ENCODE results near the gene TMEM45B.
A peak's percentile ranks its signal among the peaks of the same experiment; 100 is the strongest.
"Not testable (repeated sequence)": the region's sequence is repeated elsewhere in the genome, so short reads cannot be mapped to it uniquely, and the experiment has no call there.

TMEM45B gene

DNA sequence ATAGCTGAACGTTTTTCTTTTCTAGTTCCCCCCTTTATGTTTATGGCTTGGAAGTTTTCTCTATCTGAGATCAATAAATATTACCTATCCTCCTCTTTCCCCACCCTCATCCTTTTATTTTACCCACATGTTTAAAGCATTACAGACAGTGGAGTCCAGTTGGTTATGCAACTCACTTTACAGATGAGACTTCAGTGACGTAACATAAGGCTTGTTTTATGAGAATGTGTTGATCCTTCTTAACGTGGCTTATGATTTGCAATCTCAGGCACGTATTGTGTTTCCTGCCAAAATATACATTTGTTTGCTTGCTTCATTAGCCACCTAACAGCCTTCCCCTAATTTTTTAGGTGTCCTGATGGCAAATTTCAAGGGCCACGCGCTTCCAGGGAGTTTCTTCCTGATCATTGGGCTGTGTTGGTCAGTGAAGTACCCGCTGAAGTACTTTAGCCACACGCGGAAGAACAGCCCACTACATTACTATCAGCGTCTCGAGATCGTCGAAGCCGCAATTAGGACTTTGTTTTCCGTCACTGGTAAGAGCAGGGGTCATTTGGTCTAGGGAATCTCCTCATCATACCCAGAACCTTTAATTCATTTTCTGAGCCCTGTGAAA lies 36.6 kb downstream of the TMEM45B start:
- DNase-seq, result no peak

DNA sequence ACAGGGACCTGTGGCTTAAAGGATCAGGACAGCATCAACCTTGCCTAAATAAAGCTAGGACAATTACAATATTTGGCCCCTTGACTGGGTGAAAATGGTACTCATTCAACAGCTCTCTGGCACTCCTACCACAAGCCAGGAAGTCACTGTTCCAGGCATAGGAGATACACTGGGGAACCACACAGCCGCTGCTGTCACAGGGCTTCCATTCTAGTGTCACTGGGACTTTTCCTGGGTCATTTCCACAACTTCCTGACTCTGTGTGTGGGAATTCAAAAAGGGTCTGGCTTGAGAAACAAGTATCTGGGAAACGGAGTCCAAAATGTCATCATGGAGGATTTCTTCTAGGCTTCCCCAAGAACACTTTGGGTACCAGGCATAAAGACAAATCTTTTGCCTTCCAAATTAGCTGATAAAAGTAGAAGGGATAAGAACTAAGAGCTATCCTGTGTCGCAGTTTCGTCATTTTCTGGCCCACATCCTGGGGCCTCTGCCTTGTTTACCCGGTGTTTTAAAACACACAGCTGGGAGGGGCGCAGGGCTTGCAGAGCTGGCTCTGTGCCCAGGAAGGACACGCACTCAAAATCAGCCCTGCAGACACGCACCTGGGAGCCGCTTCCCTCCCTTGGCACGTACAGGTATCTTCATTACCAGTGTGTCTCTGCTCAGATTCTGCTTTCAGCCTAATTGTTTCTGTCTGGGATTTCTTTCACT lies 38.0 kb downstream of the TMEM45B start:
- DNase-seq, result no peak

DNA sequence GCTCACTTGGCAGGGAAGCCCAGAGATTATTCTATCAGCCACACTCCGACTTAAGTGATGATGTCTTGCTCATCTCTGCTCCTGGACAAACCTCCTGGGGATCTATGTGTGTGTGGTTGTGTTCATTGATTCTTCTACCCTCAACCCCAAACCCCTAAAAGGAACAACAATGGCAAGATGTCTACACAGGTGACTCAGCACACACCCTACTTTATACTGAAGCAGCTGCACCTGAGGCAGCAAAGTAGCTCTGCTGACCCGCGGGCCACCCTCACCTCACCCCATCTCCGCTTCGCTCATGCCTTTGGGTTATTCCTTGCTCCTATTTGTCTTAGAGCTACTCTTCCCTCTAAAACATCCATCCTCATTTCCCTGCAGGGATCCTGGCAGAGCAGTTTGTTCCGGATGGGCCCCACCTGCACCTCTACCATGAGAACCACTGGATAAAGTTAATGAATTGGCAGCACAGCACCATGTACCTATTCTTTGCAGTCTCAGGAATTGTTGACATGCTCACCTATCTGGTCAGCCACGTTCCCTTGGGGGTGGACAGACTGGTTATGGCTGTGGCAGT lies 38.7 kb downstream of the TMEM45B start:
- no peak for DNase-seq

DNA sequence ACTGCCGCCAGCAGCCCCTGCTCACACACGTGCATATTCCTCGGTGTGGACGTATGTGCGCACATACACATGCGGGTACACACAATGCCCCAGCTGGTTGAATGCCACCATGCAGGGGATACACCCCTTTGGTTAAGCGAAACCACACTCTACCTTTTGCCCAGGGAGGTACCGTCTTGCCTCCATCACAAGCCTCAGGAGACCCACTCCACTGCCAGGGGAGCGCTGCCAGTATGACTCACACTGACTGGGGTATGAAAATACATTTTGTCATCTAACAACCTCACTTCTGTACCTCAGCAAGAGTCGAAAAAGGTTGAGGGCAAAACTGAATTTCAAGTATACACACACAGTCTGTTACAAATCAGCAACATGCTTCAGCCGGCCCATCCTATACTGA lies 39.4 kb downstream of the TMEM45B start:
- no peak for DNase-seq

DNA sequence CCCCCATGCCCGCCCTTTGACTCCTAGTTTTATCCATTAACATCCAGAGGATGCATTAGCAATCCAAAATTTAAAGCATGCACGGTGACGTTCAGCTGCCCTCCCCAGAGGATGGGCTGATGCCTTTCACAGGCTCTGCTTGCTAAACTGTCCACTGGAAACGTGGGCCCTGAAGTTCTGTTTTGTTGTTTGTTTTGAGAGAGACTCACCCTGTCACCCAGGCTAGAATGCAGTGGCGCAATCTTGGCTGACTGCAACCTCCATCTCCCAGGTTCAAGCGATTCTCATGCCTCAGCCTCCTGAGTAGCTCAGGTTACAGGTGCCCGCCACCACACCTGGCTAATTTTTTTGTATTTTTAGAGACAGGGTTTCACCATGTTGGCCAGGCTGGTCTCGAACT lies 40.4 kb downstream of the TMEM45B start:
- no peak for DNase-seq

DNA sequence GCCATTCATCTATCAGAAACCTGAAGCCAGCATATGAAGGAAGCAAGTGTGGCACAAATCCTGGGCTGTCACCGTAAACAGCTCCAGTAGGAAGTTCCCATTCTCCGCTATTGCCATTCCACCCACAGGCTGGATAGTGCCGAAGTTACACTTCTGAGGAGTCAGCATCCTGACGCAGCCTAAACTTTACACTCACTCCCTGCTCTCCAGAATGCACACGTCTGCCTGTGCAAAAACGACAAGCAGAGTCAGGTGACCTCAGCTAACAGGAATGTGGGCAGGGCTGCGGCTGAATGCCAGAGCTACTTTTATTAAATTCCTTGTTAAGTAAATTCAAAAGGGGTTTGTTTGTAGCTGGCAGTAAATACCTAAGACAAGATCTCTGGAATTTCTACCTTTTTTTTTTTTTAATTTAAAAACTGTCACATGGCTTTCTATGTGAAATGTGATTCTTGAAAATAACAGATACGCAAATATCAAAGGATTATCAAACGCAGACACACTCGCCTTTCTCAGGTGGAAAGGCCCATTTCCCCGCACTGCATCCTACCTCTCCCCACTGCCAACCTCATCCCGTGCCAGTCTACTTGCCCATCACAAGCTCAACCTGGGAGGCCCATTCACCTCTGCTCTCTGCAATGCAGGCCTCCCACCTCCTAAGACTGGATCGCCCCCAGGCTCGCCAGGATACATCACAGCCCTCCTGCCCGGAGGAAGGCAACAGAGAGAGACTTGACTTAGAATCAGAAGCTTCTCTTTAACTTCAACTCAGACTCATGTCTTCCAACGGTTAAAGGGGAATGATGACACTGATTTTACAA lies 46.3 kb downstream of the TMEM45B start:
- peak; percentile 42 for DNase-seq

DNA sequence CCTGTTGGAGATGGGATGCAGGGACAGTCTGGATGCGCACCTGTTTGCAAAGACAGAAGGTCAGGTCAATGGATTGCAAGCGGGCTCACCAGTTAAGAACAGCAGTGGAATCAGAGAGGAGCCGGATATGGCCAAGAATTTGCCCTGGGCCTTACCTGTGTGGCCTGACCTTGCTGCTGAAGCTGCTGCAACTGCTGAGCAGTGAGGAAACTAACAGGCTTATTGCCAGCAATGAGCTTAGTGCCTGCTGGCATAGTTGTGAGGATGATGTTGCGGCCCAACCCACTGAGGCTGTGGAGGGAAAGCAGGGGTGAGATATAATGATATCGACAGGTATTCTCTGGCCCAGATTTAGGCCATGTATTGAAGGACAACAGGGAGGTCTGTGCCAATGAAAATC lies 49.2 kb downstream of the TMEM45B start:
- no peak for DNase-seq

GRCh38 chr11:129865701-129866100 lies 50.1 kb downstream of the TMEM45B start:
- DNase-seq, result no peak

DNA sequence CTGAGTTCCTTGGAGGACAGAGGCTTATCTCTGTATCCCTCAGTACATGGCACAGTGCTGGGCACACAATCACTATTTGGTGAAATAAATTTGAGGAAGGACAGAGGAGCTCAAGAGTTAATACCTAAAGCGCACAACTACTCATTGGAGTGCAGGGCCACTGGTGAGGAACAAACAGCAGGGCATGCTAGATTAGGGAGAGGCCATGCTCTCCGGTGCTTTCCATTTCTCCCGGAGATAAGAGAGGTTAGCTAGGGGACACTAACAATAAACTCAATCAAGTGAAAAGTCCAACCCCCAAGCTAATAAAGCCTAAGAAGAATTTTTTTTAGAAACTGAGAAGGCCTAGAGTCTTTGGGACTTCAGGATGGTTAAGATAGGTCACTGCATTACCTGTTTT lies 50.7 kb downstream of the TMEM45B start:
- no peak for DNase-seq

- DNase-seq, result not testable (repeated sequence)
Measured at GRCh38 chr11:129868626-129869025, 53.0 kb downstream of the TMEM45B start.

- no peak for DNase-seq
Measured at GRCh38 chr11:129871914-129872313, 56.3 kb downstream of the TMEM45B start.

DNA sequence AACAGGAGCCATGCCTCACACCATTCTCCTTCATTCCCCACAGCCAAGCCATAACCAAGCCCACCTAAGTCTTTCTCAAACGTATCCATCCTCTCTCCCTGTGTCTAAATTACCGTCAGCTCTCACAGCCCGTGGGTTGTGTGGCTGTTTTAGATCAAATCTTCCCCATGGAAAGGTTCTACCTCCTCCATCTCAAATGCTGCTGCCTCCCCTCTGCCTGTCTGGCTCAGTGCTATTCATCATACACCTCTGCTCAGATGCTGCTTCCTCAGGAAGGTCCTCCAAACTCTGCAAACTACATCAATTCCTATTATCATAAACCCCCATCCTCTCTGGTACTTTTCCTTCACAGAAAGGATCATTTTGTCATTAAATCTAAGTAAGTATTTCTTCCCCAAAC lies 64.7 kb downstream of the TMEM45B start:
- DNase-seq, result no peak

DNA sequence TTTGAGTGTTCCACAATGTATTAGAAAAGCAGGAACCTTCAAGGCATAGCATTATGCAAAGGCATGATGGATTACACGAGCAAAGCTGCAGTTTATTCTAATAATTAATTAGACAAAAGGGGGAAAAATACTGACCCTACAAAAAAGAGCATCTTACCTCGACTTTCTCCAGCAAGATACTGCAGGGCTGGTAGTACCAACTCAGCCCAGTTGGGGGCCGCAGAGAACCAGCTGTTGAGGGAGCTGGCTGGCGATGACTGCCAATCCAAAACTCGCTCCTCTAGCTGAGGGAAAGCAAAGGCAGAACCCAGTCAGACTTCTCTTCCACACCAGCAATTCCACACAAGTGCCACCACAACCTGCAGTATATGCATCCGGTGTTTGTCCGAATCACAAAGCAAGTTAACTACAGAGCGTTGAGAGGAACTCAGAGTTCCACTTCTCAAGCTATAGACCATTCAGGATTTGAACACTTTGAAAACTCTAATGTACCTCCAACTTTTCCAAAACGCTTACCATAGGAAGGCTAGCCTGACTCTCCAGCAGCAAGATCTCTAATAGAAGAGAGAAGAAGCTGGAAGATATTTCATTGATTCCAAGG lies 66.0 kb downstream of the TMEM45B start:
- DNase-seq, result no peak

- DNase-seq, result no peak
Measured at GRCh38 chr11:129884581-129884980, 68.9 kb downstream of the TMEM45B start.

- DNase-seq, result no peak
Measured at GRCh38 chr11:129885381-129885780, 69.7 kb downstream of the TMEM45B start.

- DNase-seq, result no peak
Measured at GRCh38 chr11:129888451-129888850, 72.8 kb downstream of the TMEM45B start.

GRCh38 chr11:129894278-129895125 lies 78.9 kb downstream of the TMEM45B start:
- DNase-seq, result no peak

DNA sequence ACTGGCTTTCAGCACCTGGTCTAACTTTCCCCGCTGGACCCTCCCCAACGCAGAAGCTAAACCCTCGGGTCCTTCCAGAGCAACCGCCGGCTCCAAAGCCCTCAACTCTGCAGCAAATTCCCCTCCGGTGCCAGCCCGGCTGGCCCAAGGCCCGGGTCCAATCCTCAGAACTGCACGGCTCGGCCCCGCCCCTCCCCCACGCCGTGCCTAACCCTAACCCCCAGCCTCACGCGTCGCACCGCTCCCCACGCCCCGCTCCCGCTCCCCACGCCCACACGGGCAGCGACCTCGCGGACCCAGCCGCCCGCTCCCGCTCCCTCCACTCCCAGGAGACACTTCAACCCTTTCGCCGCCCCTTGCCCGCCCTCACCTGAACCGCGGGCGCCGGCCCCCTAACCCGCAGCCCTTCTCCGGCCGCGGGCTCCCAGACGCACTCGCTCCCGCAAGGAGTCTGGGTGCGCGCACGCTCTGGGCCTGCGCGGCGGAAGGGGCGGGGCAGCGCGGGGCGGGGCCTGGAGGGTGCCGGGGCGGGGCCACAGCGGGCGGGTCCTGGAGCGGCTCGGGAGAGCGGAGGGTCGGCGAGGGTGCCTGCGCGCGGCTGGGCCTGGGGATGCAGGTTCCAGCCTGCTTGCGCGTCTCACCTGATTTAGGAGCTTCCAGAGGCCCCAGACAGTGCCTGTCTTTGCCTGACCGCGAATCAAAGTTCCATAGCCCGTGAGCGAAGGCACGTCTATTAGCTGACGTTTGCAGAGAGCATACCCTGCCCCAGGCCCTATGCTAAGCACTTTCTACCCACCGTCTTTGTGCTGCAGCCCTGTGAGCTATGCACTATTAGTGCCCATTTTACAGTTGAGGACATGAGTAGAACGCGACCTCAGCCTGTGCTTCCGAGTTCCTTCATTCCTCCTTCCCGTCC lies 79.7 kb downstream of the TMEM45B start, which contains the start of gene NFRKB:
Gene NFRKB, minus strand, starts transcription at position 453 of the 916 bp plus-strand sequence. CDS start 2,729 bp downstream, outside the sequence.
- DNase-seq, result peak; percentile 87

DNA sequence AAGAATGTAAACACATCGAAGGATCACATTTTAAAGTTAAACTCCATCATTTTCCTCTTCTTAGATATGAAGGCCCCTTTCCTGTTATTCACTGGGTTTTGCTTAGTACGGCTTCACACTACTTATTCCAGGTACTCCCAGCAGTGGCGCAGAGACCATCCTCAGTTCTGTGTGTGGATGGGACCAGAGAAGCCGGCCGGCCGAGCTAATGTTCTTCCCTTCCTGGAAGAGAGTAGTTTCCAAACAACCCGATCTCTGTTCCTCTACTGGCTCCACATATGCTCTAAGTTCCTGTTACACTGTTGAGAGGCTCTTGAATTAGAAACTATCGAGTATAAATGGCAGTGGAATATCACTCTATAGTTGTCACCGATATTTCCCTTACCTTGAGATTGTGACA lies 80.4 kb downstream of the TMEM45B start:
- no peak for DNase-seq

GRCh38 chr11:129905402-129905801 lies 89.8 kb downstream of the TMEM45B start:
- no peak for DNase-seq

Data from right kidney (tissue), 1 donor.